Dedifferentiated amniotic fluid mesenchymal stem cell (primary cell): ENCODE data around the gene PHACTR1.
"Not testable (repeated sequence)": the region's sequence is repeated elsewhere in the genome, so short reads cannot be mapped to it uniquely, and the experiment has no call there.

Source experiments
- DNase-seq: peaks from one replicate; pipeline ENCODE4 v3.0.0-alpha.2; 2016; ENCODE audit errors: extremely low spot score

PHACTR1 gene

GRCh38 chr6:12716298-12716916, at the start of gene PHACTR1:
Gene PHACTR1 (plus strand): TSS chr6:12716767.
- no peak for DNase-seq

- DNase-seq: no peak
Measured at GRCh38 chr6:12666886-12667285, 49.7 kb upstream of the PHACTR1 start.

- DNase-seq: no peak
Measured at GRCh38 chr6:12675931-12676330, 40.6 kb upstream of the PHACTR1 start.

DNA sequence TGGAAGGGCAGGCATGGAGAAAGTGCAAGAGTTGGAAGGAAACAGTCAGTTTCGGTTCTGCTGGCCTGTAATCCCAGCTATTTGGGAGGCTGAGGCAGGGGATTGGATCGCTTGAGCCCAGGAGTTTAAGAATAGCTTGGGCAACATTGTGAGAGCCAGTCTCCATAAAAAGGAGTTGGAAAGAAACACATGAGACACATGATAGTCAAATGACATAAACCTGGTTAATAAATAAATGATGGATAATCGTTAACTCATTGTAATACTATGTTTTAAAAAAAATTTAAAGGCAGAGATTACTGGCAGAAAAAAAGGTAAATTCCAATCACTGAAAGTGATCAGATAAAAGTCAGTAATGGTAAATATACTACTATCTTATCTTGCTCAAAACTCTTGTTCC, 37.2 kb upstream of the PHACTR1 start:
- DNase-seq: no peak

DNA sequence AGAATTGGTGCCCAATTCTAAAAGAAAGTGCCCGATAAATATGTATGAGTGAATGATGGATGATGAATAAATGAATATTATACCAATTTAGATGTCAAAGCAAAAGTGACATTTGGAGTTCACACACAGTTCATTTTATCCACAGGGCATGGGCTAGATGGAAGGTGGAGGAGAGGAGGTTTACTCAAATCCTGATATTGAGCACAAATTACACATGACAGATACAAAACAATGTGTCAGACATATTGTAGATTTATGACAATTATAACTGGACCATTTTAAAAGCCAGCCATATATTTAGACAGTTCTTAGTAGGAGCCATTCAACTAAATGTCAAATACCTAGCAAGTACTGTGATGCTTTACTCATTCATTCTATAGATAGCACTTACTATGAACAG, 23.4 kb upstream of the PHACTR1 start:
- no peak for DNase-seq

GRCh38 chr6:12698298-12698697, 18.3 kb upstream of the PHACTR1 start:
- DNase-seq: no peak

DNA sequence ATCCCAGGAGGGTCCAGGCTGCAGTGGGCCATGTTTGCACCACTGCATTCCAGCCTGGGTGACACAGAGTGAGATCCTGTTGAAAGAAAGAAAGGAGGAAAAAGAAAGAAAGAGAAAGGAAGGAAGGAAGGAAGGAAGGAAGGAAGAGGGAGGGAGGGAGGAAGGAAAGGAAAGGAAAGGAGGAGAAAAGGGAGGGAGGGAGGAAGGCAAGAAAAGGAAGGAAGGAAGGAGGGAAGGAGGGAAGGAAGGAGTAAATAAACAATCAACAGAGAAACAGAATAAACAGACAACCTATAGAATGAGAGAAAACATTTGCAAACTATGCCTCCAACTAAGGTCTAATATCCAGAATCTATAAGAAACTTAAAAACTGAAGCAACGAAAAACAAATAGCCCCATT, 11.6 kb upstream of the PHACTR1 start:
- DNase-seq: no peak

DNA sequence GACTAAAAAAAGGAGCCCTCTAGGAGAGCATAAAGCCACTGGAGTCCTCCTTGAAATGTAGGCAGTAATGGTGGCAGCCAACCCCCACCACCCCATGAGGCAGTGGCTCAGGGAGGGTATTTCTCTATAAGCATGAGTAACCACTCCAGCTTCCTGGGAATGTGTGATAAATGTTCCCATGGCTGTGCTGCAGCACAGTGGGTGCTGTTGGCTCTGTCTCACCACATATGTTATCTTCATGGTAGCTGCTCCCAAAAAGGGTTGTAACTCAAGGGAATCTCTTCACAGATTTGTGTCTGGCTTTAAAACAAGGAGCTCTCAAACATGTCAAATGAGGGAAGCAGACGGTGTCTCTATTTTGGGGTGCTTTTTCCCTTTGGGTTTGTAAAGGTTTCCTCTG, 7.5 kb upstream of the PHACTR1 start:
- DNase-seq: no peak

DNA sequence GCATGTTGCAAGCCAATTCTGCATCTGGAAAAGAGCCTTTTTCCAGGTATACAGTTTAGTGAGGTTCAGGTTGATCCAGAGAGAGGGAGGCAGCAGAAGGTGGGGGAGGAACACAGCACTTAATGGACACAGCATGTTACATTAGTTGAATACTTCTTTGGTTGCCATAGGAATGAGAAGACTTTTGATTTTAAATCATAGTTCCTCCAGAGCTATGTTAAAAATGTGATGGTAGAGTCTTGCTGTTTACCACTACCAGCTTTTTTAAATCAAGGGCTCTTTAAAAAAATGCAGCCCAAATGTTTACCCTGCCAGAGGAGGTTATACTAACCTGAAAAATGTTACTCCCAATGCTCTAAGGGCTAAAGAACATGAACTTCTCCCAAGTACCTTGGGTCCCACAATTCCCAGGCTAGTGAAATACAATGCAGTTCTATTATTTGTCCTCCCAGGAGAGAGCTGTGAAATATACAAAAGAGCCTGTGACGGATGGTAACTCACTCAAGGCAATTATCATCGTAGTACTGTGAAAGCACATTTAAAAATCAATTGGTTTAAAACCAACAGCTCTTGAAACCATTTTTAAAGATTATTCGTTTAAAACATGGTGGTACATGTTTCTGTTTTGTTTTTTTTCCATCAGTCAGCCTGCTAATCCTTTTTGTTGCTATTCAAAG, 6.9 kb upstream of the PHACTR1 start:
- DNase-seq: no peak

DNA sequence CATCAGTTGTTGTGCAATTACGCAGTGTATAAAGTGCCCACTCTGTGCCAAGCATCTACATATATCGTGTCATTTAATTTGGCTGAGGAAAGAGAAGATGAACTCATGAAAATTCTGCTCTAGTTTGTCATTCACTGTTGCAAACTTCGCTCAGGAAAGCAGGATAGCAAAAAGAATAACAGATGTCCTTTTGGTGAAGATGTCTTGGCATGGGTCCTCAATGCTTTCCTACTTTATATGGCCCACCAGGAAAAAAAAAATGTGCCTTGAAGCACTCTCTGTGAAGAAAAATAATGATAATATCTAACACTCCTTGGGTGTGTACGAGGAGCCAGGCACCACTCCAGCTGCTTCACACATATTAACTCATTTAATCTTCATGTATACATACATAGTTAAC, 5.6 kb upstream of the PHACTR1 start:
- DNase-seq: no peak

DNA sequence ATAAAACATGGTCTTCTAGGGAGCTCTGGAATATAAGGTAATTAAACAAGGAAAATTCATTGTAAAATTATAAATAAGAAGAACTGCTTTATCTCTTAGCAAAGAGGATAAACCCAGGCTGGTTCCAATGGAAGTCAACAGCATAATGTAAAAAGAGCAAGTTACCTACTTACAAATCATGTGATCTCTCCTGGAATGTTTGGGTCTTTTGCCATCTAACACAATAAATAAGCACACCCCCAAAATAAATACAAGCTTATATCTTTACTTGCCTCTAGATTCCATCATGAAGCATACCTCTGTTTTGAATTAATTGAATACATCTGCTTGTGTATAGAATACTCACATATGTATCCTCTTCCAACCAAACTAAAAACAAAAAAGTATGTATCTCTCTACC, 2.5 kb upstream of the PHACTR1 start:
- no peak for DNase-seq

DNA sequence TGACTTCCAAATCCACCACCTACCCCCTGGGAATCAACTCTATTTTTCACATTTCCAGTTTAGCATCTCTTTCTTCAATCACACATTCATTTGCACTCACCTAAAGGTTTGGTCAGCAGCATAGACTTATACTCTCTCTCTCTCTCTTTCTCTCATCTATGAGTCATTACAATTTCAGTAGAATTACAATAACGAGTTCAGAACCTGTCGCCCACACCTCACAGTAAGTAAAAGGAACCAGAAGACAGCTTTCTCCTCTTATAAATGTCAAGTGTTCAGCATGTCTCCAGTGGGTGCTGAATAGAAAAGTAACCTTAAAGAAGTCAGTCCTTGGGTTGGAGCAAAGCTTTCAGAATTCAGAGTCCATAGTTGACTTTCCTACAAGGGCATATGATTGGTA, 1.1 kb upstream of the PHACTR1 start:
- DNase-seq: no peak

- no peak for DNase-seq
Measured at GRCh38 chr6:12717356-12717755, 789 bp downstream of the PHACTR1 start.

DNA sequence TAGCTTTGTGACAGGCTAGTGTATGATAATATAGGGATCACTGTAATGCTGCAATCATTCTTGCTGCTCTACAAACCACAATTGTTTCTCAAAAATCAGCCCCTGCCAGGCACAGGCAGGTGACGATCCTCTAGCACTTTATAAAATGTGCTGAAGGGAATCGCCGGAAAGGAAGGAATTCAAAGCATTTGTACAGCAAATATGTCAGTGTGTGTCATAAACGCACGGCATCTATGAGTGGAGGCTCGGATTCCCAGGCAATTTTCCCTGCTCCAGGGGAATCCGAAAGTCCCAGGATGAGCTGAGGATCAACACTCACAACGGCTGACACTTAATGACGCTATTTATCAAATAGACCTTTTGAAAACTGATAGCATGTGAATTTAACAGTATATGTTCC, 1.4 kb downstream of the PHACTR1 start:
- DNase-seq: no peak

GRCh38 chr6:12719017-12719416, 2.5 kb downstream of the PHACTR1 start:
- no peak for DNase-seq

DNA sequence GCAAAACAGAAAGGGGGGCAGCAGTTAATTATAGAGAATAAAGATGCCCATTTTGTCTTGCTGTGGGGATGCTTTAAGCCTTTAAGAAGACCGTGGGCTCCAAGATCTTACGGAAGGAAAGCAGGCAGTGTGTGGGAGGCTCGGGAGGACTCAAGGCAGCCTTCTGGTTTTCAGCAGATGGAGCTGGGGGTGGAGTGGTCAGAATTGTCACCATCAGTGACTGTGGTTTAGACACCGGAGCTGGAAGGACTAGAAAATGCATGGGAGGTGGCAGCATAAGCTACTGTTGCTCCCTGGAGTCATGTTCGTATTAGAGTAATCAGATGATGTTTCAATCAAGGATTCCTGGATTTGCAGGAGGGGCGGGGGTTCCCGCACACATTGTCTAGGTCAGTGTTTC, 3.7 kb downstream of the PHACTR1 start:
- DNase-seq: no peak

GRCh38 chr6:12725263-12725662, 8.7 kb downstream of the PHACTR1 start:
- no peak for DNase-seq

GRCh38 chr6:12729467-12729866, 12.9 kb downstream of the PHACTR1 start:
- no peak for DNase-seq

GRCh38 chr6:12730809-12731208, 14.2 kb downstream of the PHACTR1 start:
- DNase-seq: not testable (repeated sequence)

DNA sequence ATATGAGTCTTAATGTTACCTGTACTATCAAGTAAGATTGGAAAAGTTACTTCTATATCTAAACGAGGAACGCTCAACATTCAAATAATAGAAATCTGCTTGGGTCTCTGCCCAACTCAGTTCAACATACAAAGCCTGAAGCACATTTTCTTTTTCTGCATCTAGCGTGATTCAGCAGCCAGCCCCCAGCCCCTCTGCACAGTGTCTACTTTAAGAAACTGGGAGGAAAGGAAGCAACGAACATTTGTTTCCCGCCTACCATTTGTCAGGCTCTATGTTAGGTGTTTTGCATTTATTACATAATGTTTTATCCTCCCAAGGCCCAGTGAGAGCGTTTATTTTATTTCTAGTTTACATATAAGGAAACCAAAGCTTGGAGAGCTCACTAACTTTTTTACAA, 17.3 kb downstream of the PHACTR1 start:
- no peak for DNase-seq

DNA sequence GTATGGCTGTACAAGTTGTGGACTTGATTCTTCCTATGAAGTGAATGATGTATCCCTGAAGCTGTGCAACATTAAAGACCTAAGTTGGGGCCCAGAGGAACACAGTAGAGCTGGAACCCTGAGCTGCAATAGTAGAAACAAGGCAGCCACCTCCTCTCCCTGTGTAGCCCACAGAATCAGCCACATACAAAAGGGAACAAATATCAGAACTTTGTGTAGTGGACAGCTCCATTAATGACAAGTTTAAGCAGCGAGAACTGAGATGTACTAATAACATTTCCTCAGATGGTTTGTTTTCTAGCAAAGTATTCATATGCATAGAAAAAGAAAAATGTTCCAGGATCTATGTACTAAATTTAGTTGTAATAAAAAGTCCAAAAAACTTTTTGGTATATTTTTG, 19.2 kb downstream of the PHACTR1 start:
- DNase-seq: no peak

DNA sequence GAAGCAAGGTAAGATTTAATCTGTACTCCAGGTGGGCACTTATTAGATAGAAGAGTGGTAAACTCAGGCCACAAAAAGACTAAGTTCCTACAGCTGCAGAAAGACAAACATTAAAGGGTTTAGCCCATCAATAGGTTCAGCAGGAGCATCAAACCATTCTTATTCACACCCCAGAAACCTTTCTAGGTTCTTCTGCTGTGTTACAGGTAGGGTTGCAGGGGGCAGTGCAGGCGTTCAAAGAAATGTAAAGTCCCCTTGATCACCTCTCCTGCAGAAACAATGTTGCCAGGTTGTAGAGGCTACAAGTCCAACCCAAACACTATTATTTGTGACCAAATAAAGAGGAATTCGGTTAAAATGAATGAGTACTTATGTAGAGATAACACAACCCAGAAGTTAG, 31.8 kb downstream of the PHACTR1 start:
- no peak for DNase-seq

GRCh38 chr6:12748815-12749521, 32.4 kb downstream of the PHACTR1 start:
- no peak for DNase-seq
